ENCODE results near the gene NFIA. TPM values are rescaled to one million over a fixed set of nuclear protein-coding genes. Genes with fewer than 3 reads are reported as not detected.

The NFIA gene
- total and polyA plus RNA-seq, 2 of the 13 experiments (the other 11 are each of a cell fraction or from before 2014, with no cell fraction given), result 14.7 to 28.5 TPM

DNA sequence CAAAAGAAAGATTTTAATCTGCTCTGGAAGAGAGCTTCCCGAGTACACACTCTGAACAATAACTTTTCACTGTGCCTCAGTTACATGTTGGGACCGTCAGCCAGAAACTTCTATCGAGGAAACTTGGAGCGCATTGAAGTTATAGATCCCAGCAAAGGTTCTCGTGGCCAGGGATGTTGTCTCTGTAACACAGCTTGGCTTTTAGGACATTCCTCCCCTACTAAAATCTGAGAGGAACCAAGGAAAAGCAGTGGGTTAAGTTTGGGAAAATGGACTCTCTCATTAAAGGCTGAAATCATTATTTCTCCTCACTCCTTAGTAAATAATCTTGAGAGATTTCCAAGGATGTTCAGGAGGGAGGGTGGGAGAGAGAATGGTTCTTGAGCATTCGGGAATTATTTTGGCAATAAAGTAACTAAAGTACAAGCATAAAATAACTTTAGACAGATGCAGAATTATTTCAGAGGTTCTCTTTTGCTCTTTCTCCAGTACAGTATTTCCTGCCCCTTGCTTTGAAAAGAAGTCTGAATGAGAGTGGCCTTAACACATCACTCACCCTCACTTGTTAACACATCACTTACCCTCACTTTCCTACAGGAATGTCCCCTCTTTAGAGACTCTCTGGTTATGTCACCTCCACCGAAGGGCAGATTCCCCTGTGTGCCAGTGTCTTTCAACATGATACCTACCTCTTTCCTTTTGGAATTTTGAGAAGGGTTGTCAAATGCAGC lies 1.8 kb upstream of the NFIA start:
- Histone ChIP-seq H3K4me2 (ENCODE audit: low read depth, low read length) (peak overlapping the region; percentile 78), H2AFZ (ENCODE audit: low read length) (peak overlapping the region; percentile 22), H3K27ac (ENCODE audit: extremely low read length, insufficient read depth, low read length) (peak overlapping the region; percentile 83), H3K9me3 (ENCODE audit: low read length) (no peaks in the 10 kb centered on the region), H3K79me2 (ENCODE audit: insufficient read depth, low read length) (peaks cover 46% of the 10 kb centered on the region), H3K4me3 (replicated peaks in 1 of 3; ENCODE audit: insufficient read depth in 1 of 3, low read depth in 2 of 3, low read length in 3 of 3) (peak overlapping the region; percentile 83 to 96 (median 95); a peak in 5 of 6 replicates), H3K36me3 (replicated peaks in 1 of 2; ENCODE audit: control insufficient read depth in 1 of 2, insufficient read depth in 2 of 2, low read length in 2 of 2) (no peaks in the 10 kb centered on the region), H3K27me3 (ENCODE audit: control insufficient read depth in 1 of 2, insufficient read depth in 2 of 2, low read length in 2 of 2) (no peaks in the 10 kb centered on the region; a peak in 1 of 5 replicates), H3K4me1 (ENCODE audit: insufficient read depth, low read length) (peaks cover 44% of the 10 kb centered on the region), H4K20me1 (ENCODE audit: insufficient read depth, low read length) (peaks cover 12% of the 10 kb centered on the region; the same call in 1 of the 2 replicates), H3K9ac (ENCODE audit: insufficient read depth, low read depth, low read length) (peak overlapping the region; percentile 72; the same call in 1 of the 2 replicates)
- DNase-seq (ENCODE audit: low spot score), result no peak
- 46% methylated on average over 7 of the region's 7 CpGs for WGBS (ENCODE audit: low lambda C conversion rate)
- TF ChIP-seq SAP130 (CRISPR knock-in tag; IDR thresholded peaks at IDR 0.05; ENCODE audit: low read depth) (peak; percentile 9; the same call in 1 of the 2 replicates), MBD4 (IDR thresholded peaks at IDR 0.05; ENCODE audit: borderline replicate concordance, low read length) (0 out of 2 replicates have a peak, but pooled peaks have one; percentile 51), PCBP1 (IDR thresholded peaks at IDR 0.05; ENCODE audit: borderline replicate concordance, low read depth, low read length) (no peak), TMF1 (CRISPR knock-in tag; IDR thresholded peaks at IDR 0.05; ENCODE audit: low read depth) (no peak), FOXM1 (CRISPR knock-in tag; IDR thresholded peaks at IDR 0.05) (no peak)
- no peak for FAIRE-seq
- intact Hi-C loops (cut with micrococcal nuclease; ENCODE audit: unreplicated experiment), result loop anchor here (10.0 kb wide), 1 partner anchor 104 kb away; no protein-coding TSS in a partner anchor
- in situ Hi-C loops (cut with HindIII; ENCODE audit: extremely low pct_ligation_motif_present, low pct_unique_long_range_greater_than_20kb), result no loop called here
- no peak for ATAC-seq
- POLR2A ChIA-PET, result no interaction called here
- no TSS peak for BruUV-seq (replicated peaks)
- CTCF ChIA-PET (ENCODE audit: low intra/inter-chr PET ratio, low total read pairs), result no interaction called here

DNA sequence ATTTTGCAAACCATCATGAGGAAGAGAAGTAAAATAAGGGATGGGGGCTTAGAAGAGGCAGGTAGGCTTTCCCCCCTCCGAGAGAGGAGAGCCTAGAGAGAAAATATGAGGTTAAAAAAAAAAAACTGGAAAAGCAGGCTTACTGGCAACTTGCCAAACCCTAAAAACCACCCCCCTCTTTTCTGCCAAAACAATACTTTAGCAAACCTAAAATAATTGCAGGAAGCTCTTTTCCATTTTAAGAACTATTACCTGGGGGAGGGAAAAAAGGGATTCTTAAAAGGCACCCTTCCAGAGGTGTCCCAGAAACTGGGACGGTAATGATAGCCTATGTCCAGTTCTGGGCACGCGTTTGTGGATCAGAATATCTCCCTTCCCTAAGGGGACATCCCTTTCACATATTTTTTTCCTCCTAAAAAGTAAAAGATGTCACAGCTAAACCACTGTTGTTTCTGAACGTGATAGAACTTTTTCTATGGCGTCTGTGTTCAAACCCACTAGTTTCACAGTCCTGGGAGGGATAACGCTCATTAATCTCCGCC lies 1.1 kb upstream of the NFIA start:
- peak overlapping the region; percentile 78 for H3K4me2 ChIP-seq (ENCODE audit: low read depth, low read length)
- BruUV-seq (replicated peaks), result no TSS peak
- H3K9me3 ChIP-seq (ENCODE audit: low read length), result no peaks in the 10 kb centered on the region
- peaks cover 16% of the 10 kb centered on the region; the same call in 1 of the 2 replicates for H4K20me1 ChIP-seq (ENCODE audit: insufficient read depth, low read length)
- peak overlapping the region; percentile 83 to 96 (median 95) for H3K4me3 ChIP-seq (replicated peaks in 1 of 3; ENCODE audit: insufficient read depth in 1 of 3, low read depth in 2 of 3, low read length in 3 of 3)
- POLR2A ChIA-PET, result interaction anchor here (1.0 to 1.9 kb wide), 12 partner anchors 13 to 256 kb away, joined by 4 to 11 read pairs (median 6); no protein-coding TSS in a partner anchor
- H3K27me3 ChIP-seq (ENCODE audit: control insufficient read depth in 1 of 2, insufficient read depth in 2 of 2, low read length in 2 of 2), result no peaks in the 10 kb centered on the region; a peak in 1 of 5 replicates
- no peak for ATAC-seq
- no peaks in the 10 kb centered on the region for H3K36me3 ChIP-seq (replicated peaks in 1 of 2; ENCODE audit: control insufficient read depth in 1 of 2, insufficient read depth in 2 of 2, low read length in 2 of 2)
- peak overlapping the region; percentile 72 for H3K9ac ChIP-seq (ENCODE audit: insufficient read depth, low read depth, low read length)
- FAIRE-seq, result no peak
- CTCF ChIA-PET (ENCODE audit: low intra/inter-chr PET ratio, low total read pairs), result no interaction called here
- 1% methylated on average over 8 of the region's 8 CpGs for WGBS (ENCODE audit: low lambda C conversion rate)
- H2AFZ ChIP-seq (ENCODE audit: low read length), result peak overlapping the region; percentile 25
- DNase-seq (ENCODE audit: low spot score), result no peak
- intact Hi-C loops (cut with micrococcal nuclease; ENCODE audit: unreplicated experiment), result loop anchor here (10.0 kb wide), 1 partner anchor 104 kb away; no protein-coding TSS in a partner anchor
- in situ Hi-C loops (cut with HindIII; ENCODE audit: extremely low pct_ligation_motif_present, low pct_unique_long_range_greater_than_20kb), result no loop called here
- peaks cover 52% of the 10 kb centered on the region for H3K79me2 ChIP-seq (ENCODE audit: insufficient read depth, low read length)
- H3K27ac ChIP-seq (ENCODE audit: extremely low read length, insufficient read depth, low read length), result peak overlapping the region; percentile 83
- peaks cover 46% of the 10 kb centered on the region for H3K4me1 ChIP-seq (ENCODE audit: insufficient read depth, low read length)
- TF ChIP-seq LCORL (IDR thresholded peaks at IDR 0.05), result peak; percentile 95
- TF ChIP-seq LCORL (CRISPR knock-in tag; IDR thresholded peaks at IDR 0.05), result no peak
- no peak for TF ChIP-seq KDM4B (CRISPR knock-in tag; IDR thresholded peaks at IDR 0.05)
- no peak for TF ChIP-seq EP300 (IDR thresholded peaks at IDR 0.05; ENCODE audit: low read depth in 2 of 2, low read length in 2 of 2)
- no peak for TF ChIP-seq EP300 (CRISPR knock-in tag; IDR thresholded peaks at IDR 0.05; ENCODE audit: borderline replicate concordance)
- no peak for TF ChIP-seq NAIF1 (CRISPR knock-in tag; IDR thresholded peaks at IDR 0.05; ENCODE audit: borderline replicate concordance)
- TF ChIP-seq REL (CRISPR knock-in tag; conservative IDR thresholded peaks at IDR 0.05), result no peak
- TF ChIP-seq, protein P1, sequence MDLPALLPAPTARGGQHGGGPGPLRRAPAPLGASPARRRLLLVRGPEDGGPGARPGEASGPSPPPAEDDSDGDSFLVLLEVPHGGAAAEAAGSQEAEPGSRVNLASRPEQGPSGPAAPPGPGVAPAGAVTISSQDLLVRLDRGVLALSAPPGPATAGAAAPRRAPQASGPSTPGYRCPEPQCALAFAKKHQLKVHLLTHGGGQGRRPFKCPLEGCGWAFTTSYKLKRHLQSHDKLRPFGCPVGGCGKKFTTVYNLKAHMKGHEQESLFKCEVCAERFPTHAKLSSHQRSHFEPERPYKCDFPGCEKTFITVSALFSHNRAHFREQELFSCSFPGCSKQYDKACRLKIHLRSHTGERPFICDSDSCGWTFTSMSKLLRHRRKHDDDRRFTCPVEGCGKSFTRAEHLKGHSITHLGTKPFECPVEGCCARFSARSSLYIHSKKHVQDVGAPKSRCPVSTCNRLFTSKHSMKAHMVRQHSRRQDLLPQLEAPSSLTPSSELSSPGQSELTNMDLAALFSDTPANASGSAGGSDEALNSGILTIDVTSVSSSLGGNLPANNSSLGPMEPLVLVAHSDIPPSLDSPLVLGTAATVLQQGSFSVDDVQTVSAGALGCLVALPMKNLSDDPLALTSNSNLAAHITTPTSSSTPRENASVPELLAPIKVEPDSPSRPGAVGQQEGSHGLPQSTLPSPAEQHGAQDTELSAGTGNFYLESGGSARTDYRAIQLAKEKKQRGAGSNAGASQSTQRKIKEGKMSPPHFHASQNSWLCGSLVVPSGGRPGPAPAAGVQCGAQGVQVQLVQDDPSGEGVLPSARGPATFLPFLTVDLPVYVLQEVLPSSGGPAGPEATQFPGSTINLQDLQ (CRISPR knock-in tag; IDR thresholded peaks at IDR 0.05), result no peak
- no peak for TF ChIP-seq SOX5 (CRISPR knock-in tag; IDR thresholded peaks at IDR 0.05; ENCODE audit: borderline replicate concordance)
- TF ChIP-seq ZNF138 (CRISPR knock-in tag; IDR thresholded peaks at IDR 0.05; ENCODE audit: low read depth), result no peak
- no peak for TF ChIP-seq ZNF589 (CRISPR knock-in tag; conservative IDR thresholded peaks at IDR 0.05)
